ENCODE data around the gene ZNF532. TPM values are rescaled to one million over a fixed set of nuclear protein-coding genes. Genes with fewer than 3 reads are reported as not detected.

ZNF532 gene
- total and polyA plus RNA-seq, 9 of the 15 experiments (the other 6 are each of a cell fraction or from before 2014, with no cell fraction given): 0.42 TPM; not detected in 8

DNA sequence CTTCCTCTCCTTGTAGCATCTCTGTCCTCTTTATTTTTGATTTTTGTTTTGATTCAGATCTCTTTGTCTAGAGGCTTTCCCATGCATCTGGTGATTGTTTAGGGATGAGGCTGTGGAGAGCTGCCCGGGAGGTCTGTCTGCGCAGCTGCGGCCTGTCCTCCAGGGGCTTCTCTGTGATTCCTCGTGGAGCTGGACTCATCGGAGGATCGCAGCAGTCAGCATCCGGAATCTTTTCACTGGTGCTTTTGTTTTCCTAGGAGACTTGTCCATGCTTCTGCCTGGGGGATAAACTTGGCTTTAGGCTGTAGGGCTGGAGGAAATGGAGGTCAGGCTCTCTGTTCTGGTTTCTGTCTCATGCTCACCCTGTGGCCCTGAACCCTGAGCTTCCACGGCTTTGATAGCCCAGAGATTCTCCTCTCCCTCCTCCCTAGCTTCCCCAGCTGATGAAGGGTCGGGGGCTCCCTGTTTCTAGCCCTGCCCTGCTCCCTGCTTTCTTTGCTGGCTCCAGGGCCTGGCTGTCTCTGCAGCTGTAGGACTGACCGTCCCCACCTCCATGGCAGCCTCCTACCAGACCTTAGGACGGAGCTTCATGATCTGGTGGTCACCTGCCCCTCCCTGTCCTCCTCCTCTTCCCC is 35.5 kb downstream of the ZNF532 start:
- no peak overlapping the region for H3K4me2 ChIP-seq (ENCODE audit: insufficient read depth, low read length)
- intact Hi-C loops (cut with micrococcal nuclease) (no loop called here), in situ Hi-C loops (cut with MboI) (no loop called here)
- no peak overlapping the region for H2AFZ ChIP-seq (ENCODE audit: low read depth, low read length)
- H3K9ac ChIP-seq (ENCODE audit: insufficient read depth in 1 of 2, low read depth in 2 of 2, low read length in 2 of 2): no peak overlapping the region
- H3K4me3 ChIP-seq: no peak overlapping the region
- H3K36me3 ChIP-seq (ENCODE audit: control insufficient read depth, insufficient read depth, low read length): no peaks in the 10 kb centered on the region
- no peaks in the 10 kb centered on the region for H4K20me1 ChIP-seq (replicated peaks; ENCODE audit: control insufficient read depth, insufficient read depth, low read length)
- no peaks in the 10 kb centered on the region for H3K9me3 ChIP-seq (replicated peaks; ENCODE audit: control insufficient read depth, insufficient read depth, low read depth, low read length)
- H3K9me1 ChIP-seq (ENCODE audit: control insufficient read depth, insufficient read depth, low read length): no peaks in the 10 kb centered on the region
- H3K27me3 ChIP-seq (ENCODE audit: control insufficient read depth in 2 of 2, insufficient read depth in 2 of 2, low read length in 2 of 2): peaks cover 0 to 6% of the 10 kb centered on the region in 2 experiments; a peak in 1 of 5 replicates
- no TSS peak for BruUV-seq (replicated peaks)
- no peak overlapping the region for H3K27ac ChIP-seq (ENCODE audit: extremely low read depth, low read depth, low read length)
- POLR2A ChIA-PET: no interaction called here
- WGBS (ENCODE audit: insufficient coverage, low coverage, missing lambda C conversion rate): 1% methylated on average over 9 of the region's 11 CpGs
- CTCF ChIA-PET (ENCODE audit: low intra/inter-chr PET ratio): no interaction called here
- DNase-seq (ENCODE audit: extremely low read depth in 1 of 4, low spot score in 3 of 4): no peak
- no peaks in the 10 kb centered on the region for H3K4me1 ChIP-seq (replicated peaks in 1 of 2; ENCODE audit: control insufficient read depth in 2 of 2, insufficient read depth in 2 of 2, low read length in 2 of 2)
- no peaks in the 10 kb centered on the region for H3K79me2 ChIP-seq (ENCODE audit: control insufficient read depth, insufficient read depth, low read length)
- FAIRE-seq: no peak
- no peak for ATAC-seq
- TF ChIP-seq RBM25 (IDR thresholded peaks at IDR 0.05; ENCODE audit: low read depth, low read length, severe bottlenecking) (no peak), BRD4 (IDR thresholded peaks at IDR 0.05) (no peak), ZNF589 (CRISPR knock-in tag; IDR thresholded peaks at IDR 0.05; ENCODE audit: low read depth) (no peak), SPI1 (IDR thresholded peaks at IDR 0.05; ENCODE audit: borderline replicate concordance, low read depth, low read length) (no peak), RBM14 (IDR thresholded peaks at IDR 0.05; ENCODE audit: borderline replicate concordance, insufficient read depth, low read depth, low read length) (no peak), HDAC6 (IDR thresholded peaks at IDR 0.05; ENCODE audit: low read depth, low read length) (no peak), MEIS2 (IDR thresholded peaks at IDR 0.05; ENCODE audit: partially characterized antibody) (no peak), EWSR1 (IDR thresholded peaks at IDR 0.05; ENCODE audit: borderline replicate concordance, low read depth, partially characterized antibody) (no peak)
- TF ChIP-seq, protein P1, sequence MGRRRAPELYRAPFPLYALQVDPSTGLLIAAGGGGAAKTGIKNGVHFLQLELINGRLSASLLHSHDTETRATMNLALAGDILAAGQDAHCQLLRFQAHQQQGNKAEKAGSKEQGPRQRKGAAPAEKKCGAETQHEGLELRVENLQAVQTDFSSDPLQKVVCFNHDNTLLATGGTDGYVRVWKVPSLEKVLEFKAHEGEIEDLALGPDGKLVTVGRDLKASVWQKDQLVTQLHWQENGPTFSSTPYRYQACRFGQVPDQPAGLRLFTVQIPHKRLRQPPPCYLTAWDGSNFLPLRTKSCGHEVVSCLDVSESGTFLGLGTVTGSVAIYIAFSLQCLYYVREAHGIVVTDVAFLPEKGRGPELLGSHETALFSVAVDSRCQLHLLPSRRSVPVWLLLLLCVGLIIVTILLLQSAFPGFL (CRISPR knock-in tag; IDR thresholded peaks at IDR 0.05): no peak
- TF ChIP-seq, protein P2, sequence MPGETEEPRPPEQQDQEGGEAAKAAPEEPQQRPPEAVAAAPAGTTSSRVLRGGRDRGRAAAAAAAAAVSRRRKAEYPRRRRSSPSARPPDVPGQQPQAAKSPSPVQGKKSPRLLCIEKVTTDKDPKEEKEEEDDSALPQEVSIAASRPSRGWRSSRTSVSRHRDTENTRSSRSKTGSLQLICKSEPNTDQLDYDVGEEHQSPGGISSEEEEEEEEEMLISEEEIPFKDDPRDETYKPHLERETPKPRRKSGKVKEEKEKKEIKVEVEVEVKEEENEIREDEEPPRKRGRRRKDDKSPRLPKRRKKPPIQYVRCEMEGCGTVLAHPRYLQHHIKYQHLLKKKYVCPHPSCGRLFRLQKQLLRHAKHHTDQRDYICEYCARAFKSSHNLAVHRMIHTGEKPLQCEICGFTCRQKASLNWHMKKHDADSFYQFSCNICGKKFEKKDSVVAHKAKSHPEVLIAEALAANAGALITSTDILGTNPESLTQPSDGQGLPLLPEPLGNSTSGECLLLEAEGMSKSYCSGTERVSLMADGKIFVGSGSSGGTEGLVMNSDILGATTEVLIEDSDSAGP (CRISPR knock-in tag; IDR thresholded peaks at IDR 0.05): no peak
- TF ChIP-seq, protein P3, sequence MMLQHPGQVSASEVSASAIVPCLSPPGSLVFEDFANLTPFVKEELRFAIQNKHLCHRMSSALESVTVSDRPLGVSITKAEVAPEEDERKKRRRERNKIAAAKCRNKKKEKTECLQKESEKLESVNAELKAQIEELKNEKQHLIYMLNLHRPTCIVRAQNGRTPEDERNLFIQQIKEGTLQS (IDR thresholded peaks at IDR 0.05): no peak
- TF ChIP-seq, protein P3 (CRISPR knock-in tag; conservative IDR thresholded peaks at IDR 0.05): no peak
- TF ChIP-seq, protein P4, sequence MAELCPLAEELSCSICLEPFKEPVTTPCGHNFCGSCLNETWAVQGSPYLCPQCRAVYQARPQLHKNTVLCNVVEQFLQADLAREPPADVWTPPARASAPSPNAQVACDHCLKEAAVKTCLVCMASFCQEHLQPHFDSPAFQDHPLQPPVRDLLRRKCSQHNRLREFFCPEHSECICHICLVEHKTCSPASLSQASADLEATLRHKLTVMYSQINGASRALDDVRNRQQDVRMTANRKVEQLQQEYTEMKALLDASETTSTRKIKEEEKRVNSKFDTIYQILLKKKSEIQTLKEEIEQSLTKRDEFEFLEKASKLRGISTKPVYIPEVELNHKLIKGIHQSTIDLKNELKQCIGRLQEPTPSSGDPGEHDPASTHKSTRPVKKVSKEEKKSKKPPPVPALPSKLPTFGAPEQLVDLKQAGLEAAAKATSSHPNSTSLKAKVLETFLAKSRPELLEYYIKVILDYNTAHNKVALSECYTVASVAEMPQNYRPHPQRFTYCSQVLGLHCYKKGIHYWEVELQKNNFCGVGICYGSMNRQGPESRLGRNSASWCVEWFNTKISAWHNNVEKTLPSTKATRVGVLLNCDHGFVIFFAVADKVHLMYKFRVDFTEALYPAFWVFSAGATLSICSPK (IDR thresholded peaks at IDR 0.05; ENCODE audit: borderline replicate concordance): no peak
- TF ChIP-seq, protein P5, sequence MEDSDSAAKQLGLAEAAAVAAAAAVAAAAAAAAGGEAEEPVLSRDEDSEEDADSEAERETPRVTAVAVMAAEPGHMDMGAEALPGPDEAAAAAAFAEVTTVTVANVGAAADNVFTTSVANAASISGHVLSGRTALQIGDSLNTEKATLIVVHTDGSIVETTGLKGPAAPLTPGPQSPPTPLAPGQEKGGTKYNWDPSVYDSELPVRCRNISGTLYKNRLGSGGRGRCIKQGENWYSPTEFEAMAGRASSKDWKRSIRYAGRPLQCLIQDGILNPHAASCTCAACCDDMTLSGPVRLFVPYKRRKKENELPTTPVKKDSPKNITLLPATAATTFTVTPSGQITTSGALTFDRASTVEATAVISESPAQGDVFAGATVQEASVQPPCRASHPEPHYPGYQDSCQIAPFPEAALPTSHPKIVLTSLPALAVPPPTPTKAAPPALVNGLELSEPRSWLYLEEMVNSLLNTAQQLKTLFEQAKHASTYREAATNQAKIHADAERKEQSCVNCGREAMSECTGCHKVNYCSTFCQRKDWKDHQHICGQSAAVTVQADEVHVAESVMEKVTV (CRISPR knock-in tag; IDR thresholded peaks at IDR 0.05): no peak
